ENCODE results near the gene SYNGR2.

The SYNGR2 gene

GRCh38 chr17:78168242-78168902, at the start of gene SYNGR2:
TSS of gene SYNGR2 (plus strand) at chr17:78168581. CDS start at chr17:78168617, 36 bp downstream.
- no peak for DNase-seq

GRCh38 chr17:78118801-78119241, 49.6 kb upstream of the SYNGR2 start:
- DNase-seq: no peak

- DNase-seq: no peak
These were observed 47.8 kb upstream of the SYNGR2 start for GRCh38 chr17:78120537-78120936.

GRCh38 chr17:78120971-78121800, 47.2 kb upstream of the SYNGR2 start:
- DNase-seq: no peak

GRCh38 chr17:78121801-78122215, 46.6 kb upstream of the SYNGR2 start:
- no peak for DNase-seq

GRCh38 chr17:78122216-78122930, 46.0 kb upstream of the SYNGR2 start:
- no peak for DNase-seq

GRCh38 chr17:78122931-78123249, 45.5 kb upstream of the SYNGR2 start:
- no peak for DNase-seq

- DNase-seq: no peak
These were observed 45.0 kb upstream of the SYNGR2 start for GRCh38 chr17:78123258-78123929.

GRCh38 chr17:78124081-78124835, 44.1 kb upstream of the SYNGR2 start:
- no peak for DNase-seq

GRCh38 chr17:78124836-78125137, 43.6 kb upstream of the SYNGR2 start:
- no peak for DNase-seq

GRCh38 chr17:78125138-78125913, 43.1 kb upstream of the SYNGR2 start:
- DNase-seq: no peak

GRCh38 chr17:78125976-78126894, 42.1 kb upstream of the SYNGR2 start:
- no peak for DNase-seq

- DNase-seq: no peak
These were observed 41.5 kb upstream of the SYNGR2 start for GRCh38 chr17:78126895-78127238.

GRCh38 chr17:78127239-78127887, 41.0 kb upstream of the SYNGR2 start:
- no peak for DNase-seq

GRCh38 chr17:78127888-78128550, 40.4 kb upstream of the SYNGR2 start:
- no peak for DNase-seq

GRCh38 chr17:78128551-78129350, 39.6 kb upstream of the SYNGR2 start, which contains the start of gene TMC6:
TSS of gene TMC6 (minus strand) at chr17:78128755. CDS start at chr17:78126832, 1,923 bp downstream.
- no peak for DNase-seq

GRCh38 chr17:78129351-78130089, 38.9 kb upstream of the SYNGR2 start:
- no peak for DNase-seq

- DNase-seq: no peak
These were observed 38.3 kb upstream of the SYNGR2 start for GRCh38 chr17:78130090-78130436.
